Effector CD4-positive, alpha-beta T cell (primary cell): ENCODE results near the gene MRPS23.

Experiments
- DNase-seq: peaks from one replicate; pipeline ENCODE4 v3.0.0-alpha.2; 2020

The MRPS23 gene

DNA sequence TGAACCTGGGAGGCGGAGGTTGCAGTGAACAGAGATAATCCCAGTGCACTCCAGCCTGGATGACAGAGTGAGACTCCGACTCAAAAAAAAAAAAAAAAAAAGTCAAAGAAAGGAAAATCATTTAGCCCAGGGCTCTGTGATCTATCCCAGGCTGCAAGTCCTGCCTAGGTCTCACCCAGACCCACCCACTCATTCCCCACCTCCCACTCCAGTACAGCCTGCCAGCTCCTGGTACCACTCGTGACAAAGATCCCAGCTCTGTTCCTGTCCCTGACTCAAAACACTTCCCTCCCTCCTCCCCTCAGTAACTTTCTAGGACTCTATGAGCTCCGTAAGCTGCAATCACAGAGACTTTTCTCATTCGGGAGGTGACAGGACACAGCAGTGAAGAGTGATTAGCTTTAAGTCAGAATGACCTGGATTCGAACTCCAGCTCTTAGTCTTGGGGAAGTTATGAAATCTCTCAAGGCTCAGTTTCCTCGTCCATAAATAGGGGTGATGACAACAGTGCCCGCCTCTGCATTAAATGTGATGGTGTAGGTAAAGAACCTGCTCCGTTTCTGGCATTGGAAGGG is 28.0 kb upstream of the MRPS23 start:
- no peak for DNase-seq

DNA sequence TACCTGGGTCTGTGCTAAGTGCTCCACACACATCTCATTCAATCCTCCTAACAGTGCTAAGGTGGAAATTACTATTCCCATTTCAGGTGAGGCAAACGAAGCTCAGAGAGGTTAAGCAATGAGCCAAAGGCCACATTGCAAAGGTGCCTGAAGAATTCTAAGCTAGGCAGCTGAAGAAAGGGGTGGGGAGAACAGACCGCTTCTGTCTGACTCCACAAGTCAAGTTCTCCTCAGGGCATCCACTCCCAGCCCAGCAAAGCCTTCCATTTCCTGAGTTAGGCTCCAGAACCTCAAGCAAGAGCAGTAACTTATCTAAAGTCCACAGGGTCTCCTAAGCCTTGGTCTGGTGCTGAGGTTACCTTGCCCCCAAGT is 27.0 kb upstream of the MRPS23 start:
- no peak for DNase-seq

GRCh38 chr17:57876023-57876865 is 26.4 kb upstream of the MRPS23 start:
- DNase-seq = no peak

DNA sequence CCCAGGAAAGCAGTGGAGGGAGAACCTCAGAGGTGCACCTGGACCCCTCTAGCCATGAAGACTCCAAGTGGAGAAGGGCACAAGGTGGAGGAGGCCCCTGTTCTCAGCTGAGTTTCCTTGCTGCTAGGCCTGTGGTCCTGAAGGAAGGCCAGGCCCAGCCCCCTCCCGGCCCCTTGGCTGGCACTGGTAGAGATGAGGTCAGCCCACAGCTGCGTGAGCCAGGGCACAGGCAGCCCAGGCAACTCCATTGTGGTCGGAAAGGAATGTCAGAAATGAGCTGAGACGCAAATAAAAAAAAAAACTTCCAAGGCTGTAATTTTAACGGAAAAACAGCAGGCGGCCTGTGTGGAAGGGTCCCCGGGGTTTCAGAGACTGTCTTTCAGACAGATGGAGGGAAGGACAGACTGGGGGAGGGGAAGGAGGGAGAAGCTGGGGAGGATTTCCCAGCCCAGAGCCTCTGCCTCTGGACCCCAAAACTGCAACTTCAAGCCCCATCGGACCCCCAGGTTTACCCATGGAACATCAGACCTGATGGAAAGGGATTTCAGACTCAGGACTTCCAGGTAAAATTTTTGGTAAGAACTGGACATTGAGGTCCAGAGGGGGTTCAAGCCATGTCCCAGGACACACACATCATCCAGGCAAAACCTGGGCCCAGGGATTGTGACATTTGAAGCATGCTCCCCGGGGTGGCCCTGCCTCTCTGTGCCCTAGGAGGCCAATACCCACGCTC is 25.6 kb upstream of the MRPS23 start:
- no peak for DNase-seq

- DNase-seq = no peak
Measured at GRCh38 chr17:57874434-57875289, 24.8 kb upstream of the MRPS23 start.

- DNase-seq = no peak
Measured at GRCh38 chr17:57874058-57874419, 24.2 kb upstream of the MRPS23 start.

- DNase-seq = no peak
Measured at GRCh38 chr17:57873261-57874057, 23.6 kb upstream of the MRPS23 start.

DNA sequence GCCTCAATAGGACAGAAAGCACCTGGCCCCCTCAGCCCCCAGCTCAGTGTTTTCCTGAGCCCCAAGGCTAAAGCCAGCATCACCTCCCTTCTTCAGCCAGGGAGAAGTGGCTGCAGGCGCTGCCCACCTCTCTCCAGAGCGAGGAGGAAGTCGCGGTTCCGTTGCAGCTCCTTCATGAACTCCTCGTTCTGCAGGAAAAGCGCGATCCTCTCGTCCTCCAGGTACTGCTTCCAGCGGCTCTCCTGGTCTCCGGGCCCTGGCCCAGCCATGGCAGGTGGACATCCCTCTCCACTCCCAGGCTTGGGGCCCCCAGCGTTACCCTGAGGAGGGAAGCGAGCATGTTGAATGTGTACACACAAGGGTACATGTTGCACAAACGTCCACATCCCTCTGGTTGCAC is 22.7 kb upstream of the MRPS23 start:
- DNase-seq = no peak

DNA sequence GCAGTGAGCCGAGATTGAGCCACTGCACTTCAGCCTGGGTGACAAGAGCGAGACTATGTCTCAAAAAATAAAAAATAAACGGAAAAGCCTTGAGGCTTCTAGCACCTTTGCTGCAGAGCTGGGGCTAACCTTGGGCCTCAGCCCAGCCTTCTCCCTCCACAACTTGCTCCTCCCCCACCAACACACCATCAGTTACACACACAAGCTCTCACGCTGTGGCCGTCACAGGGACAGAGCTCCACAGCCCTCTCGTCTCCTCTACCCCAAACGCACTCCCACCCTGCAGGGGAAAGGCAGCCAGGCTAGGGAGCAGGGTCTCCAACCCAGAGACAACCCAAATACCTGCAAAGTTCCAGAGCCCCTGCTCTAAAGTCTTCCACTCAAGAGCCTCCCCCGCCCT is 22.0 kb upstream of the MRPS23 start:
- no peak for DNase-seq

DNA sequence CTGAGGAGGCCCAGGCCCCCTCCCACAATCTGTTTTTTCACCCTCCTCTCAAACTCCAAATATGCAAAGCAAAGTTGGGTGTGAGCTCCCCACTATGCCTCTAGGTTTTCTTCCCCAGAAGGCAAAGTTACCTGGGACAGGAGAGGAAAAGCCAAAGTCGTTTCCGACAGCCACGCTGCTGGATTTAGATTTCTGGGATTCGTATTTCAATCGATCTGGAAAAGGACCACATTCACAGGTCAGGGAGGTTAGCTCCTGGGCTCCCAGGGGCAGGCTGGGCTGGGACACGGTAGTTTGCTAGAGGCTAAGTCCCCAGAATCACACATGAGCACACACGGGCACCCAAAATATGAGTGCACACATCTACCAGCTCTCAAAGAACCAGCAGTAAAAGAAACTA is 21.3 kb upstream of the MRPS23 start:
- DNase-seq = no peak

DNA sequence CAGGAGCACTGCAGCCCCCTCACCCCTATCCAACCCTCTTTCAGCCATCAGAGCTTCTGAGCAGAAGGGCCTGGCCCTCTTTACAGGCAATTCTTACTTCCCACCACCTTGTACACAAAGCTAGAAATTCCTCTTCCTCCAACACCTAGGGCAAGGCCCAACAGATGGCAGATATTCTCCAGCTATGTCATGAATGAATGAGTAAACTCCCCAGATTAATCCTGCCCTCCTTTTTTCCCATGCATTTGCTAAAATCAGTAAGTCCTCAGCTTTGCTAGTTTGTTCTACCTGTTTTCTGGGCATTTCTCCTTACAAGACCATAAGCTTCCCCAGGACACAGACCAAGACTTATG is 20.4 kb upstream of the MRPS23 start:
- no peak for DNase-seq

DNA sequence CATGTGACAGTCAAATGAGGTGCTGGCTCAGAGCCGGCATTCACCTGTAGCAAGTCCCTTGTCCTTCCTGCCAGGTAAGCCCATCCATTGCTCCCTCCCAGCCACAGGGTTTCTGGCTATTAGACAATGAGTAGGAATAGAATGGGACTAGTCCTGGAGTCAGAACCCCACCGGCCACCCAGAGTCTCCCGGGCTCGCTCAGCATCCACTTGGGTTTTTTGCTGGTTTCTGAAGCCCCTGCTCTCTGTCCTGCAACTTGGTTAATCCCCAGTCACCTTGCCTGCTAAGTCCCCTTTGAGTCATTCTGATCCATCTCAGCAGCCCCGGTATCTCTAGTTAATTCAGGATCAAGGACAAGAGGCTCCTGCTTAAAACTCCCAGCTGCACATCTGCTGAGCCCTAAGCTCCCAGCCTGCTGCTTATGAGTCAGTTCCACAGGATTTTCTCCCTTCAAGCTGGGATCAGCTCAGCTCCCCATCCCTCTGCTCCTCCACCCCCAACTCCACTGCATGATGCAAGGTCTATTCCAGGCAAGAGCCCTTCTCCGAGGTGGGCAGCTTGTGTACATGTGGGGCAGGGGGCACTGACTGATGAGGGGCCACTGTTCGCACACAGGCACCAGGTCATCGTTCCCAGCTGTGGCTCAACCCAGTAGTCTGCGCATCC is 19.9 kb upstream of the MRPS23 start:
- DNase-seq = no peak

DNA sequence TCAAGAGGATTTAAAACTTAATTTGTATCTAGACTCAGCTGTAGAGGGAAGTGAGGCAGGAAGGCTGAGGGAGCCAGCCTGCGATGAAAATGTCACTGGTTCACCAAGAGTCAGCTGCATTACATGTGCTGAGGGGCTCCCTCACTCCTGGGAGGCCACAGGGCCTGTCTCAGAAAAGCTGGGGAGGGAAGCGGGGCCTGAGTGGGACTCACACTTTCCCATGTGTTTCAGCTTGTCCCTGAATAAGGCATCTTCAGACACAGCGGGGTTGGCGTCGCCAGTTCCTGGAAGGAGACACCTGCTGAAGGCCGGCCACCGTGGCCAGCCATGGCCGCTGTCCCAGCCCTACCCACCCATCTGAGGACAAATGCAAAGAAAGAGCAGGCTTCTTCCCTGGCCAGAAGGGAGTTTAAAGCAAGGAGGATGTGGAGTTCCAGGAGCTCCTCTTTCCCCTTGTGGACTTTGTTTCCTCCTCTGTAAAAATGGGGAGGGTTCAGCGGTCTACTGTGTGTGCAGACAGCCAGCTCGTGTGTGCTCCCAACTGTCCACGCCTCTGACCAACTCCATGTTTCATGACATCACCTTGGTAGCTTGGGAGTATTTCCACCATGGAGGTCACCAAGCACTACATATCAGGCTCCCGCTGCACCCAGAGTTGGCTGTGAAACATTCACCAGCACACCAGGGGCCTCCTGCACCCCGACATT is 19.2 kb upstream of the MRPS23 start:
- DNase-seq = no peak

- DNase-seq = no peak
Measured at GRCh38 chr17:57868007-57868909, 18.4 kb upstream of the MRPS23 start.

GRCh38 chr17:57867126-57867525 is 17.3 kb upstream of the MRPS23 start:
- DNase-seq = no peak

DNA sequence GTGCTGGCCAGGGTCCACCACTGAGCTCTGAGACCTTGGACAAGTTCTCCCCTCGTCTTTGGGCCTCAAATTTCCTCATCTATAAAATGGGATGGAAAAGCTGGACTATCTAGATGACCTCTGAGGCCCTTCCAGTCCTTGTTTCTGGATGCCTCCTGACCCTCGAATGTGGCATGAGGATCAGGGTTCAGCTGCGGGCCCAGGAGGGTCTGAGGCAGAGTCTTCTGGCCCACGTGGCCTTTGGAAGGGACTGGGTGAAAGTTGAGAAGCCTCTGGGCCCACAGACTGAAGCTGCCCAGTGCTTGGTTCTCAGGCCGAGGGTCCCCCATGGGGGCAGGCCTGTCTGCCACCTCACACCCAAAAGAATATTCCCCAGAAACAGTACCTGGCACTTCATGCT is 16.9 kb upstream of the MRPS23 start:
- DNase-seq = no peak

GRCh38 chr17:57866319-57866718 is 16.5 kb upstream of the MRPS23 start:
- no peak for DNase-seq

DNA sequence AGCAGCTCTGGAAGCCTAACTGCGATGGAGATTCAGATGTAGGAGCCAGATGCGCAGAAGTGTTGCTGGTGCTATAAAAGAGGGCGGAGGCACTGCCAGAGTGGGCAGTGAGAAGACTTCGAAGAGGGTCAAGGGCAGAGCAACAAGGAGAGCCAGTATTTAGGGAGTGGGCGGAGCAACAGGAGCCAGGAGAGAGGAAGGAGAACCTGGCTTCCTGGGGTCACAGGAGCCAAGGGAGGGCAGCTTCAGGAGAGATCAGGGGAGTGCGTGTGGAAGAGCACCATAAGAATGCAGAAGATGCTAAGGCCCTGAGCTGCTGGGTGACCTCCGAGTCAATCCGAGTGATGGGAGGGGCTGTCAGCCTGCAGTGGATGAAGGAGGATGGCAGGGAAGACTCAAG is 14.4 kb upstream of the MRPS23 start:
- DNase-seq = no peak

- no peak for DNase-seq
Measured at GRCh38 chr17:57862694-57863667, 13.1 kb upstream of the MRPS23 start.
